Fibroblast of lung (primary cell): Measurements from ENCODE around the gene FNDC3B.

Source experiments
- EZH2 ChIP-seq: IDR thresholded peaks from 2 replicates; pipeline ENCODE4 v1.5.1; 2012; ENCODE audit warnings: low read length, control low read depth, mild to moderate bottlenecking; ENCODE audit errors: missing control alignments
- TF ChIP-seq, protein P1 (sequence below), 2 donors: IDR thresholded peaks in 1 of 2; conservative IDR thresholded peaks in 1 of 2; 1 replicate in 1 of 2; 2 replicates in 1 of 2; pipeline ENCODE4 v1.5.1; 2011 to 2012; ENCODE audit warnings: low read length in 2 of 2, control low read depth in 1 of 2, inconsistent platforms in 1 of 2, low read depth in 1 of 2, mild to moderate bottlenecking in 1 of 2

DNA sequence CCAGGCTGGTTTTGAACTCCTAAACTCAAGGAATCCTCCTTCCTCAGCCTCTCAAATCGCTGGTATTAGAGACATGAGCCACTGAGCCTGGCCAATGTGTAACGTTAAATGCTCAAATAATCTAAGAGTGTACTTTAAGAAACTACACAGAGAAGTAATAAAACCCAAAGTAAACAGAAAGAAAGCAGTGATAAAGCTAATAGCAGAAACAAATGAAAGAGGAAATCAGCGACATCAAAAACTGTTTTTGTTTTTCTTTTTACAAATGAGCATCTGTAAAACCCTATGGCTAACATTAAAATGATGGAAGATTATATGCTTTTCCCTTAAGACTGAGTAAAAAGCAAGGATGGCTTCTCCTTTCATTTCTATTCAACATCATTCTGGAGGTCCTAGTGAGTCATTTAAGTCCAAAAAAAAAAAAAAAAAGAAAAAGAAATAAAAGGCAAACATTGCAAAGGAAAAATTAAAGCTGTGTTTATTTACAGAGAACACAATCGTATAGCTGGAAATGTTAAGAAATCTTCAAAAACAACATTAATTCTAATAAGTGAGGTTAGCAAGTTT is 36.8 kb upstream of the FNDC3B start:
- TF ChIP-seq, protein P1, sequence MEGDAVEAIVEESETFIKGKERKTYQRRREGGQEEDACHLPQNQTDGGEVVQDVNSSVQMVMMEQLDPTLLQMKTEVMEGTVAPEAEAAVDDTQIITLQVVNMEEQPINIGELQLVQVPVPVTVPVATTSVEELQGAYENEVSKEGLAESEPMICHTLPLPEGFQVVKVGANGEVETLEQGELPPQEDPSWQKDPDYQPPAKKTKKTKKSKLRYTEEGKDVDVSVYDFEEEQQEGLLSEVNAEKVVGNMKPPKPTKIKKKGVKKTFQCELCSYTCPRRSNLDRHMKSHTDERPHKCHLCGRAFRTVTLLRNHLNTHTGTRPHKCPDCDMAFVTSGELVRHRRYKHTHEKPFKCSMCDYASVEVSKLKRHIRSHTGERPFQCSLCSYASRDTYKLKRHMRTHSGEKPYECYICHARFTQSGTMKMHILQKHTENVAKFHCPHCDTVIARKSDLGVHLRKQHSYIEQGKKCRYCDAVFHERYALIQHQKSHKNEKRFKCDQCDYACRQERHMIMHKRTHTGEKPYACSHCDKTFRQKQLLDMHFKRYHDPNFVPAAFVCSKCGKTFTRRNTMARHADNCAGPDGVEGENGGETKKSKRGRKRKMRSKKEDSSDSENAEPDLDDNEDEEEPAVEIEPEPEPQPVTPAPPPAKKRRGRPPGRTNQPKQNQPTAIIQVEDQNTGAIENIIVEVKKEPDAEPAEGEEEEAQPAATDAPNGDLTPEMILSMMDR (conservative IDR thresholded peaks at IDR 0.05 in 1 of 2, IDR thresholded peaks at IDR 0.05 in 1 of 2; ENCODE audit: low read depth in 1 of 2, low read length in 2 of 2) = no peak
- TF ChIP-seq EZH2 = no peak
